ENCODE results near the gene STK11.

DNA sequence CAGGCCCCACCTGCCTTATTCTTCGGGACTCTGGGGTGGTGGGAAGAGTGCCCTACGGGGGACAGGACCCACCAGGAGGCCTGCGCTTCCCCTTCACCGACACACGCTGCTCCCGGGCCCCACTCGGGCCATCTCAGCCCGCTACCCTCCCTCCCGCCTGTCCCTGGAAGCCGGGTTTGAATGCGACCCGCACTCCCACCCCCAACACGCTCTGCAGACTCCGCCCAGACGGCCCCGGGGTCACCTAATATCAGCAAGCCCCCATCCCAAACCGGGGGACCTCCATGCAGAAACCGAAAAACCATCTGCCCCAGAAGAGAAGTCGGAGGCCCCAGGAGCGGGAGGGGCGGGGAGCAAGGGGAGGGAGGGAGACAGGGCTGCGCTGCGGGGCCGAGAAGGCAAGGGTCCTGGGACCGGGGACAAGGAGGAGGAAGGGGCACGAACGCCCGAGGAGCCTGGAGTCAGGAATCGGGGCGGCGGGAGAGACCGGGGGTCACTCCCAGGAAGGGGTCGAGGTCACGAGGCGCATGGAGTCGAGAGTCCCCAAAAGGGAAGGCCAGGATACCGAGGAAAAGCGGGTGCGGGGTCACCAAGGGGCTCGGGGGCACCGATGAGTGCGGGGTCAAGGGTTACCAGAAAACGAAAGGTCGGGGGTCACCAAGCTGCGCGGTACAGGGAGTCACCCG is 32.3 kb upstream of the STK11 start:
- TF ChIP-seq, protein P1, sequence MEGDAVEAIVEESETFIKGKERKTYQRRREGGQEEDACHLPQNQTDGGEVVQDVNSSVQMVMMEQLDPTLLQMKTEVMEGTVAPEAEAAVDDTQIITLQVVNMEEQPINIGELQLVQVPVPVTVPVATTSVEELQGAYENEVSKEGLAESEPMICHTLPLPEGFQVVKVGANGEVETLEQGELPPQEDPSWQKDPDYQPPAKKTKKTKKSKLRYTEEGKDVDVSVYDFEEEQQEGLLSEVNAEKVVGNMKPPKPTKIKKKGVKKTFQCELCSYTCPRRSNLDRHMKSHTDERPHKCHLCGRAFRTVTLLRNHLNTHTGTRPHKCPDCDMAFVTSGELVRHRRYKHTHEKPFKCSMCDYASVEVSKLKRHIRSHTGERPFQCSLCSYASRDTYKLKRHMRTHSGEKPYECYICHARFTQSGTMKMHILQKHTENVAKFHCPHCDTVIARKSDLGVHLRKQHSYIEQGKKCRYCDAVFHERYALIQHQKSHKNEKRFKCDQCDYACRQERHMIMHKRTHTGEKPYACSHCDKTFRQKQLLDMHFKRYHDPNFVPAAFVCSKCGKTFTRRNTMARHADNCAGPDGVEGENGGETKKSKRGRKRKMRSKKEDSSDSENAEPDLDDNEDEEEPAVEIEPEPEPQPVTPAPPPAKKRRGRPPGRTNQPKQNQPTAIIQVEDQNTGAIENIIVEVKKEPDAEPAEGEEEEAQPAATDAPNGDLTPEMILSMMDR (IDR thresholded peaks at IDR 0.05; ENCODE audit: low read depth, low read length), result no peak
- TF ChIP-seq EZH2phosphoT487 (IDR thresholded peaks at IDR 0.05; ENCODE audit: low read depth), result no peak
